GM18870 (cell line): ENCODE results near the gene ZNF331.

ENCODE experiments used
- ATAC-seq: cut with Tn5 transposase; IDR thresholded peaks from one replicate; pipeline ENCODE4 v1.9.1; 2021; ENCODE audit warnings: moderate library complexity; ENCODE audit not compliant: unreplicated experiment

Gene ZNF331

GRCh38 chr19:53624771-53625545 lies 87.0 kb downstream of the ZNF331 start:
- ATAC-seq, result no peak

GRCh38 chr19:53626486-53626885 lies 88.5 kb downstream of the ZNF331 start:
- no peak for ATAC-seq

- ATAC-seq, result no peak
Observed at GRCh38 chr19:53626976-53627375, 89.0 kb downstream of the ZNF331 start.
